K562 (cell line): ENCODE results near the gene STEAP2. TPM values are rescaled to one million over a fixed set of nuclear protein-coding genes. Genes with fewer than 3 reads are reported as not detected.

ENCODE experiments used
- ARID3A ChIP-seq: IDR thresholded peaks from 2 replicates; pipeline ENCODE4 v1.6.1; 2012; ENCODE audit warnings: low read depth, low read length, improper control_type of control experiment, borderline replicate concordance
- GATA2 ChIP-seq: sonication (generic); formaldehyde crosslinking; IDR thresholded peaks from 2 replicates; pipeline ENCODE4 v1.4.0; 2020; ENCODE audit warnings: mild to moderate bottlenecking, missing genetic modification reagents
- HDAC2 ChIP-seq: fragments of 450-650 bp; IDR thresholded peaks from 2 replicates; pipeline ENCODE4 v1.6.1; 2016; ENCODE audit warnings: mild to moderate bottlenecking
- ID3 ChIP-seq, 2 experiments: fragments of 250-450 bp in 1 of 2; fragments of 450-650 bp in 1 of 2; sonication (Bioruptor Pico) in 1 of 2; IDR thresholded peaks; 2 replicates each; pipeline versions ENCODE4 v1.6.1 to v1.8.0; 2016 to 2021; ENCODE audit warnings: mild to moderate bottlenecking in 2 of 2, moderate library complexity in 2 of 2, missing compliant biosample characterization in 1 of 2, missing genetic modification characterization in 1 of 2
- KAT8 ChIP-seq: fragments of 450-650 bp; IDR thresholded peaks from 2 replicates; pipeline ENCODE4 v1.6.1; 2016; ENCODE audit warnings: low read depth, mild to moderate bottlenecking
- KLF1 ChIP-seq: fragments of 450-650 bp; IDR thresholded peaks from 2 replicates; pipeline ENCODE4 v1.6.1; 2016; ENCODE audit warnings: missing genetic modification characterization, missing compliant biosample characterization
- NR2C2 ChIP-seq, 2 experiments: fragments of 200-800 bp in 1 of 2; sonication (Bioruptor generic) in 1 of 2; sonication (generic) in 1 of 2; formaldehyde crosslinking in 1 of 2; IDR thresholded peaks; 2 replicates each; pipeline versions ENCODE4 v1.6.1 to v1.8.0; 2016 to 2022; ENCODE audit warnings: mild to moderate bottlenecking in 1 of 2, missing compliant biosample characterization in 1 of 2, missing genetic modification characterization in 1 of 2, missing genetic modification reagents in 1 of 2
- POLR2A ChIP-seq: fragments of 450-650 bp; conservative IDR thresholded peaks from 2 replicates; pipeline ENCODE4 v1.6.1; 2016
- RCOR1 ChIP-seq, 2 experiments: IDR thresholded peaks; 2 replicates each; pipeline ENCODE4 v1.6.1; 2012; ENCODE audit warnings: low read depth in 2 of 2, low read length in 2 of 2, borderline replicate concordance in 1 of 2, improper control_type of control experiment in 1 of 2
- SMAD2 ChIP-seq: fragments of 150-350 bp; IDR thresholded peaks from 2 replicates; pipeline ENCODE4 v1.6.1; 2014; ENCODE audit warnings: low read depth, mild to moderate bottlenecking, low read length
- SREBF1 ChIP-seq: fragments of 150-350 bp; IDR thresholded peaks from 2 replicates; pipeline ENCODE4 v1.6.1; 2014; ENCODE audit warnings: antibody characterized with exemption, low read depth, low read length, borderline replicate concordance
- TARDBP ChIP-seq: fragments of 450-650 bp; IDR thresholded peaks from 2 replicates; pipeline ENCODE4 v1.6.1; 2016
- TEAD4 ChIP-seq, 2 experiments: sonication (generic) in 1 of 2; formaldehyde crosslinking in 1 of 2; IDR thresholded peaks; 2 replicates each; pipeline versions ENCODE4 v1.6.1 to v1.8.0; 2012 to 2022; ENCODE audit warnings: borderline replicate concordance in 1 of 2, inconsistent platforms in 1 of 2, low read length in 1 of 2, mild to moderate bottlenecking in 1 of 2, missing genetic modification reagents in 1 of 2
- ZBTB9 ChIP-seq: fragments of 450-650 bp; formaldehyde crosslinking; IDR thresholded peaks from 2 replicates; pipeline ENCODE4 v1.4.0; 2020; ENCODE audit warnings: mild to moderate bottlenecking, moderate library complexity
- ZNF668 ChIP-seq: fragments of 250-450 bp; sonication (Bioruptor Pico); IDR thresholded peaks from 2 replicates; pipeline ENCODE4 v1.8.0; 2022; ENCODE audit warnings: mild to moderate bottlenecking, inconsistent platforms
- ZNF79 ChIP-seq: fragments of 250-450 bp; sonication (Bioruptor Pico); IDR thresholded peaks from 2 replicates; pipeline ENCODE4 v1.4.0; 2020; ENCODE audit warnings: low read depth, mild to moderate bottlenecking, moderate library complexity
- polyA plus RNA-seq, 8 experiments: library from polyadenylated mRNA; depleted of rRNA in 4 of 8; stranded (reverse) in 5 of 8; unstranded in 3 of 8; fragments of >200 nt; fragmentation: Nextera tagmentation in 2 of 8; fragmentation: Illumina TruSeq in 1 of 8; extraction: Ambion mirVana in 2 of 8; extraction: Trizol in 1 of 8; gene quantifications; 2 replicates each; pipeline versions ENCODE4 v1.2.1 to v1.2.3, GENCODE V29; 2011 to 2014; ENCODE audit warnings: inconsistent platforms in 1 of 8, missing spikeins in 1 of 8
- total RNA-seq, 7 experiments: library from RNA; depleted of rRNA in 6 of 7; stranded (reverse); fragments of >200 nt in 6 of 7; fragmentation: Illumina TruSeq in 2 of 7; extraction: Trizol in 2 of 7; gene quantifications; 2 replicates each; pipeline versions ENCODE4 v1.2.1 to v1.2.3, GENCODE V29; 2011 to 2021; ENCODE audit warnings: low replicate concordance in 1 of 7
- TF ChIP-seq, protein P1 (sequence below): fragments of 200-800 bp; sonication (Bioruptor generic); IDR thresholded peaks from 2 replicates; pipeline ENCODE4 v1.6.1; 2016; ENCODE audit warnings: missing genetic modification characterization, missing compliant biosample characterization

Gene STEAP2
- total and polyA plus RNA-seq, 9 of the 15 experiments (the other 6 are each of a cell fraction or from before 2014, with no cell fraction given): 0.02 to 0.03 TPM; not detected in 7

DNA sequence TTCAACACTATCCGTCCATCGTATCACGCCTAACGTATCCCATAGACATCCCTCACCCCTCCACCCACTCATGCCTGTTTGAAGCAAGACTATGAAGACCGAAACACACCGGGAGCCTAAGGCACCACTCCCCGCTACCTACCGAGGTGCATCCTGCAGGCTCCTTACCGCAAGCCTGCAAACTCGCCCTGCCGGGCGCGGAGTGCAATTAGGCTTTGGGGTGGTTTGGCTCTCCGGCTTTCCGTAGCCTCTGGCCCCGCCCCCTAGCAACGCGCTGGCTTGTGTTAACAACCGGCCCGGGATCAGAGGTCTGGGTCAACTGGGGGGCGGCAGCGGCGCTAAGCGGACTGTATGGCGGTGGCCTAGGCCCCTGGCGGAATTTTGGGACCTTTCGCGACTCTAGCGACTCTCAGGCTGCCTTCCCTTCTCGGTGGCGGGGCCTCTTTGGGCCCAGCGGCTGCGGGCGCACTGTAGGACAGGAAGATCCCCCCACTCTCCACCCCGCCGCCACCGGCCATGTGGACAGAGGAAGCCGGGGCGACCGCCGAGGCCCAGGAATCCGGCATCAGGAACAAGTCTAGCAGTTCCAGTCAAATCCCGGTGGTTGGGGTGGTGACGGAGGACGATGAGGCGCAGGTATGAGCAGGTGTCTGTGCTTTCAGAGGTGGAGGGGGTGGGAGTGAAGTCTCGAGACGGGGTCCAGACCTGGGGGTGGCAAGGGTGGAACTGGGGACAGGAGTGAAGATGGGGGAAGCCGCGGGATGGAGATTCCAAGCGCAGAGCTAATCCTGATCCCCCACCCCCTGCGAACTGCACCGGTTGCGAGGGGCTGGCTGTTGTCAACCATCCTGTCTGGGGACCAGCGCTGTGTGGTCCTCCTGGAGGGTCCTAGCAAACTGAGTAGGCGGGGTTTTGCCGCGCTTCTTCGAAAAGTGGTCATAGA lies 33.6 kb downstream of the STEAP2 start, which contains the start of gene CFAP69 (continued):
- peak; percentile 80; the same call in 1 of the 2 replicates for TF ChIP-seq HDAC2
- no peak for TF ChIP-seq ZNF668 (CRISPR knock-in tag)
- TF ChIP-seq ARID3A: no peak
- no peak for TF ChIP-seq ID3 (CRISPR knock-in tag; IDR thresholded peaks at IDR 0.05)
- no peak for TF ChIP-seq ID3 (tag; IDR thresholded peaks at IDR 0.05)
- TF ChIP-seq KLF1 (tag): no peak
- no peak for TF ChIP-seq SREBF1
- no peak for TF ChIP-seq GATA2 (CRISPR knock-in tag)
- TF ChIP-seq POLR2A: peak; percentile 68
- TF ChIP-seq, protein P1, sequence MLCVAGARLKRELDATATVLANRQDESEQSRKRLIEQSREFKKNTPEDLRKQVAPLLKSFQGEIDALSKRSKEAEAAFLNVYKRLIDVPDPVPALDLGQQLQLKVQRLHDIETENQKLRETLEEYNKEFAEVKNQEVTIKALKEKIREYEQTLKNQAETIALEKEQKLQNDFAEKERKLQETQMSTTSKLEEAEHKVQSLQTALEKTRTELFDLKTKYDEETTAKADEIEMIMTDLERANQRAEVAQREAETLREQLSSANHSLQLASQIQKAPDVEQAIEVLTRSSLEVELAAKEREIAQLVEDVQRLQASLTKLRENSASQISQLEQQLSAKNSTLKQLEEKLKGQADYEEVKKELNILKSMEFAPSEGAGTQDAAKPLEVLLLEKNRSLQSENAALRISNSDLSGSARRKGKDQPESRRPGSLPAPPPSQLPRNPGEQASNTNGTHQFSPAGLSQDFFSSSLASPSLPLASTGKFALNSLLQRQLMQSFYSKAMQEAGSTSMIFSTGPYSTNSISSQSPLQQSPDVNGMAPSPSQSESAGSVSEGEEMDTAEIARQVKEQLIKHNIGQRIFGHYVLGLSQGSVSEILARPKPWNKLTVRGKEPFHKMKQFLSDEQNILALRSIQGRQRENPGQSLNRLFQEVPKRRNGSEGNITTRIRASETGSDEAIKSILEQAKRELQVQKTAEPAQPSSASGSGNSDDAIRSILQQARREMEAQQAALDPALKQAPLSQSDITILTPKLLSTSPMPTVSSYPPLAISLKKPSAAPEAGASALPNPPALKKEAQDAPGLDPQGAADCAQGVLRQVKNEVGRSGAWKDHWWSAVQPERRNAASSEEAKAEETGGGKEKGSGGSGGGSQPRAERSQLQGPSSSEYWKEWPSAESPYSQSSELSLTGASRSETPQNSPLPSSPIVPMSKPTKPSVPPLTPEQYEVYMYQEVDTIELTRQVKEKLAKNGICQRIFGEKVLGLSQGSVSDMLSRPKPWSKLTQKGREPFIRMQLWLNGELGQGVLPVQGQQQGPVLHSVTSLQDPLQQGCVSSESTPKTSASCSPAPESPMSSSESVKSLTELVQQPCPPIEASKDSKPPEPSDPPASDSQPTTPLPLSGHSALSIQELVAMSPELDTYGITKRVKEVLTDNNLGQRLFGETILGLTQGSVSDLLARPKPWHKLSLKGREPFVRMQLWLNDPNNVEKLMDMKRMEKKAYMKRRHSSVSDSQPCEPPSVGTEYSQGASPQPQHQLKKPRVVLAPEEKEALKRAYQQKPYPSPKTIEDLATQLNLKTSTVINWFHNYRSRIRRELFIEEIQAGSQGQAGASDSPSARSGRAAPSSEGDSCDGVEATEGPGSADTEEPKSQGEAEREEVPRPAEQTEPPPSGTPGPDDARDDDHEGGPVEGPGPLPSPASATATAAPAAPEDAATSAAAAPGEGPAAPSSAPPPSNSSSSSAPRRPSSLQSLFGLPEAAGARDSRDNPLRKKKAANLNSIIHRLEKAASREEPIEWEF: no peak
- TF ChIP-seq TEAD4 (IDR thresholded peaks at IDR 0.05; ENCODE audit: low read length): peak; percentile 46; the same call in 1 of the 2 replicates
- TF ChIP-seq TEAD4 (CRISPR knock-in tag; IDR thresholded peaks at IDR 0.05; ENCODE audit: borderline replicate concordance): no peak
- TF ChIP-seq KAT8: no peak
- TF ChIP-seq ZNF79 (CRISPR knock-in tag): no peak
- no peak; the same call in none of the 2 replicates for TF ChIP-seq NR2C2 (CRISPR knock-in tag; IDR thresholded peaks at IDR 0.05)
- TF ChIP-seq NR2C2 (tag; IDR thresholded peaks at IDR 0.05): peak; percentile 92
- TF ChIP-seq ZBTB9: peak; percentile 59; the same call in 1 of the 2 replicates
- no peak for TF ChIP-seq SMAD2
- no peak for TF ChIP-seq TARDBP
- peak in 1 of 2 experiments; percentile 37; a peak in 1 of 4 replicates for TF ChIP-seq RCOR1 (IDR thresholded peaks at IDR 0.05; ENCODE audit: borderline replicate concordance in 1 of 2, low read depth in 2 of 2, low read length in 2 of 2)
